GM18868 (cell line): ENCODE measurements around the gene RERE.

Experiments used
- ATAC-seq: cut with Tn5 transposase; IDR thresholded peaks from one replicate; pipeline ENCODE4 v1.9.1; 2021; ENCODE audit warnings: mild to moderate bottlenecking, moderate library complexity; ENCODE audit not compliant: unreplicated experiment

Gene RERE

DNA sequence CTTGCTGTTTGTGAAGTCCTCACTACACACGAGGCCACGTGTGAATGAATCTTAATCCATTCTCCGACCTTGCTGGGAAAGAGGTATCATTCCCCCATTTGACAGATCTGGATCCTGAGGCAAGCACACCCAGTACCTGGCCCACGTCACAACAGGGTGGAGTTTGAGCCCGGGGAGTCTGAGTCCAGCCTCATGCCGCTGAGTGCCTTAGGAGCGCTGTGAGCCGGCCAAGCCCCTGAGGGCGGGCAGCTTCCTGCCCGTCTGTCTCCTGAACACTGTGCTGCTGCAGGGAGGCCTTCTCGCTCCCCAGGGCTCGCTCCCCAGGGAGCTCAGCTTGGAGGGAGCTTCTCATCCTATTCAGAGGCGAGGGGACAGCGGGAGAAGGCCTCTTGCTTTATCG, 469.8 kb downstream of the RERE start:
- ATAC-seq: no peak

DNA sequence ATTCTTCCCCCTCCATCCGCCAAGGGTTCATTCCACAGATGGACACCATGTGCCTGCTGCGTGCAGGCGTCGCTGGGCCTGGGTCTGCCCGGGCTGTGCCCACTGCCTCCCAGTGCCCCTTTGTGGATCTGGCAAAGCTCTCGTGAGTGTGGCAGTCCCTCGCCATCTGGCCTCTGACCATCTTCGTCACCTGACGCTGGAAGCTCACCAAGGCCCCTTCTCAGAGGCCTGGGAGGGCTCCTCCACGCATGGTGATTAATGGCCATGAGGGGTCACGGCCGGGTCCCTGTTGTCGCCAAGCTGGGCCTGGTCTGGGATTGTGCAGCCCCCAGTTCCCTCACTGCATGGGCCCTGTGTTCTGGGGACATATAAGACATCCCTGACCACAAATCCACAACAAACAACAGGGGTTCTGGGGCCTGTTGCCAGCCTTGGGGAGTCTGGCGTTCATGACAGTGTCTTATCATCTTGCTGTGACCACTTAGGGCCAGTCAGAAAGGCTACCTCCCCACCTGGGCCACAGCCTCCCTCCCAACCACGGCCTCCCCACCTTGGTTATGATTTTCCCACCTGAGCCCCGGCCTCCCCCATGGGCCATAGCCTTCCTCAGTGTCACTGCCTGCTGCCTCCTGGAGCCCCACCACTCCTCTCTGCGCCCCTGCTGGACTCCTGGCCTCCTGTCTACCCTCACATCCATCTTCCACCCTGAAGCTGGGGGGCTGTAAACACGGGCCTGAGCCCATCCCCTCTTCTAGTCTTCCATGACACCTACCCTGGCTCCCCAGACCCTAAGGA, 471.6 kb downstream of the RERE start:
- no peak for ATAC-seq

DNA sequence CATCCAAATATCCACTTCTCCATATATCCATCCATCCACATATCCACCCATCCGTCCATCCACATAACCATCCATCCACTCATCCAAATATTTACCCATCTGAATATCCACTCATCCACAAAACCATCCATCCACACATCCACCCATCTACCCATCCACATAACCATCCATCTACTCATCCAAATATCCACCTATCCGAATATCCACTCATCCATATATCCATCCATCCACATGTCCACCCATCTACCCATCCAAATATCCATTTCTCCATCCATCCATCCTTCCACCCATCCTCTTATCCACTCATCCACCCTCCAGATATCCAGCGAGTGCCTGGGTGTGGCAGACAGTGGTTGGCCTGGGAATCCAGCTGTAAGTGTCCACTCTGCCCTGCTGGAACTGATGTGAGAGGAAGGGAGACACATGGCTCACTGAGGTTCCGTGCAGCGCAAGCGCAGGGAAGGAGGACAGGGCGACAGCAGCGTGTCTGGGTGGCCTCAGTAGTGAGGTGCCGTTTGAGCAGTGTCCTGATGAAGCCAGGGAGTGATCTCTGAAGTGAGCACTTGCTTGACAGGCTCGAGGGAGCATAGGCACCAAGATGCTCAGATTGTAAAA, 472.4 kb downstream of the RERE start:
- ATAC-seq: no peak

DNA sequence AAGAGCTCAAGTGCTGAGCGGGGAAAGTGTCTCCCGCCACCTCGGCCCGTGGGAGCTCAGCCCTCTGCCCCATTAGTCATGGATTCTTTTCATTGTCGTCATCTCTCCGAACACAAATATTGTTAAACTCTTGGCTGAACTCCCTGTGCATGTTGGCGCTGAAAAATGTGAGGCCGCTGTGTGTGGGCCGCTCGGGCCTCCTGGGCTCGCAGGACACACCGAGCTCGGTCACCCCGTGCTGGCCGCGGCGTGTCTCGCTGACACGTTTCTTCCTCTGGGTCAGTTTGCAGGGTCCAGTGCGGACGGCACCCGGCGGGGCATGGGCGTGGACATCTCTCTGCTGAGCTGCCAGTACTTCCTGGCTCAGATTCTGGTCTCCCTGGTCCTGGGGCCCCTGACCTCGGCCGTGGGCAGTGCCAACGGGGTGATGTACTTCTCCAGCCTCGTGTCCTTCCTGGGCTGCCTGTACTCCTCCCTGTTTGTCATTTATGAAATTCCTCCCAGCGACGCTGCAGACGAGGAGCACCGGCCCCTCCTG, 473.9 kb downstream of the RERE start:
- ATAC-seq: no peak

DNA sequence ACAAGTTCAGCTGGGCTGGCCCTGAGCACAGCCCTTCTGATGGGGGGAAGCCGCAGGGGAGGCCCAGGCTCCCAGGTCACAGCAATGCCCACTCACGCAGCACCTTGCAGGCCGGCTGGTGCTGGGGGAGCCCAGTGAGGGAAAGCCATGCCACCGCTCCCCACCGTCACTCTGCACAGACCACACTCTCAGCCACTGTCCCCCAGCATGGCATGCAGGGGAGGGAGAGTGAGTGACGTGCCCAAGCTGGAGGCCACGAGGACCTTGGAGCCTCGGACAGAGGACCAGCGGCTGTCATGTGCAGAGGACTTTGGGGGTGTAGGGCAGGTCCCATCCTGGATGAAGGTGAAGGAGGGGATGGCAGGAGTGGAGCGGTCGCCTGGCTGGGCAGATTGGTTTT, 474.4 kb downstream of the RERE start:
- no peak for ATAC-seq

DNA sequence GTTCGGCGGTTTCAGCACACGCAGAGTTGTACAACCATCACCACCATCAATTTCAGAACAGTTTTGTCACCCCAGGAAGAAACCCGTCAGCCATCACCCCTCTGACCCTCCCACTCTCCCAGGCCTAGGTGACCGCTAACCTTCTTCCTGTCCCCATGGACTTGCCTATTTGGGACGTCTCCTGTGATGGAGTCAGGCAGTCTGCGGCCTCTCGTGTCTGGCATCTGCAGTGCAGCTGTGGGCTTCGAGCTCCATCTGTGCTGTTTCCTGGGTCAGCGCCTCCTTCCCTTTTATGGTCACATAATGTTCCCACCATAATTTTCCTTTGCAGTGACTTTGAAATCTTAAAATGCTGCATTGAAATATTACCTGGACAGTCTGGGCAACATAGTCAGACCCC, 475.1 kb downstream of the RERE start:
- ATAC-seq: no peak

DNA sequence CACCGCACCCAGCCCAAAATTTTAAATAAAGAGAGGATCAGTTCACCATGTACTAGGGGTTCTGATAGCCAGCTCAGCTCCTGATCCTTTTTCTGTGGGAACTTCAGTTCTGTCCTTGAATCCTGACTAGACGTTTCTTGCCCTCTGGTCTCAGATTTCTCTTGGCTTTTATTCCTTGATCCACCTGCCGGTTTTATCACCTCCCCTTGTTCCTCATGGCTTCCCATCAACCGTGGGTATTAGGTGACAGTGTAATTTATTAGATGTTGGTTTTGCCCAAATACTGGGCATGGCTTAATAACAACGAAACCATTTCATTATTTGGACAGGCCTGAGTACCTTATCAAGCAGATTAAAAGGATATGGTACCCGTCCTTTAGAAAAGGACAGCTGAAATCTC, 477.0 kb downstream of the RERE start:
- ATAC-seq: no peak

DNA sequence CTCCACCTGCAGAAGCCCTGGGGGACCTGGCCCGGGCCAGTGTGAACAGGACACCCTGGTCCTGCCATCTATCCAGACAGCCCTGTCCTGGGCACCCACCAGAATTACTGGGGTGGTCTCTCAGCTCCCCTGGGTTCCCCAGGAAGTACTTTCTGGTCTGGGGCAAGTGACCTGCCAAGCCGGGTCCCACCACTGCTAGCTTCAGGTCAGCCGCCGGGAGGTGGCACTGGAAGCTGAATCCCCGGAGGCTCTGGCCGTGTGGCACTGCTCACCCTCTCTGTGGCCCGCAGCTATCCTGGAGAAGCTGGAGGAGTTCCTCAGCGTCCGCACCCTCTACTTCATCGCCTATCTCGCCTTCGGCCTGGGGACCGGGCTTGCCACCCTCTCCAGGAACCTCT, 478.2 kb downstream of the RERE start:
- ATAC-seq: no peak

DNA sequence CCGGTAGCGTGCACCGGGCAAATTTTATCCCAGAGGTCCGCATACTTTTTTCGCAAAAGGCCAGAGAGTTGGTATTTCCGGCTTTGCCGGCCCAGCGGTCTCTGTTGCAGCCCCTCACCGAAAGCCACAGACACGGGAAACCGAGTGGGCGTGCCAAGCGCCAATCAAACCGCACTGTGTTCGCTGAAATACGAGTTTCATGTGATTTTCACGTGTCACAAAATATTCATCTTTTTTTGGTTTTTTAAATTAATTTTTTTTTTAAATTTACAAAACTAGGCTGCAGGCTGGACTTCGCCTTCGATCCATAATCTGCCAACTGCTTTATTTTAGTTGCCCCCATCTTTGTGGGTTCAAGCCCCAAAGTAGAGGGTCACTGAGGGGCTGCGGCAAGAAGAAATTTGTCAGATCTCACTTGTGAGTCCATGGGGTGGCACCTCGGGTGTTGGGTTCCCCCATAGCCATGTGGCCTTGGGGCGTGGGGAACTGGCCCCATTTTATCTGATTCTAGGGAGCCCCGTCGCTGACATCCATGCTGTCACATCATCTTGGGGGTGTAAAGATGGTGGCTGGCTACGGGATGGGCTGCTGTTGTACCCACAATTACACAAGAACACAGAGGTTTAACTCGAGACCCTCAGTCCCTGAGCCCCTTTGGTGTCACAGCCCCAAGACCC, 478.8 kb downstream of the RERE start:
- ATAC-seq: no peak

DNA sequence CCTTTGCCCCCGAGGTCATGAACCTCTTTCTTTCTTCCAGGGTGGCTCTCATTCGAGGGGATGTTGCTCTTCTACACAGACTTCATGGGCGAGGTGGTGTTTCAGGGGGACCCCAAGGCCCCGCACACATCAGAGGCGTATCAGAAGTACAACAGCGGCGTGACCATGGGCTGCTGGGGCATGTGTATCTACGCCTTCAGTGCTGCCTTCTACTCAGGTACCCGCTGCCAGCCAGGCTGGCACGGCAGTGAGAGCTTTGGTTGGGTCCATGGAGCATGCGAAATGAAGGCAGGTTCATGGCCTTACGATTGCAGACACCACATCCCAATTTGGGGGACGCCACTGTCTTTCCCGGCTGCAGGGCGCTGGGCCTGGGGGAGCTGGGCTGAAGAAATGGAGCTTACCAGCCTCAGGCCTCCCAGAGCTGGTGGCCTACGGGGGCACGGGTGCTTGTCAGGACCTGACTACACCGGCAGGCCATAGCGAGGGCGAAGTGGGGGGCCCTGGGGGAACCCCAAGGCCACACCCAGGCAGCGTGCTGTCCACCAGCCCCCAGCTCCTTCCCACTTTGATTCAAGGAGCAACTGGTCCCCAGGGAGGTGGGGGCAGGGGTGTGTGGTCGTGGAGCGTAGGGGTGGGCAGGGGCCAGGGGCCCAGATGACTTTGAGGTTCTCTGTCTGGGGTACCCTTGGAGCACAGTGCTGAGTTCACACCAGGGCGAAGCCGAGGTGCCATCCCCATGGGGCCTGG, 479.5 kb downstream of the RERE start:
- no peak for ATAC-seq

DNA sequence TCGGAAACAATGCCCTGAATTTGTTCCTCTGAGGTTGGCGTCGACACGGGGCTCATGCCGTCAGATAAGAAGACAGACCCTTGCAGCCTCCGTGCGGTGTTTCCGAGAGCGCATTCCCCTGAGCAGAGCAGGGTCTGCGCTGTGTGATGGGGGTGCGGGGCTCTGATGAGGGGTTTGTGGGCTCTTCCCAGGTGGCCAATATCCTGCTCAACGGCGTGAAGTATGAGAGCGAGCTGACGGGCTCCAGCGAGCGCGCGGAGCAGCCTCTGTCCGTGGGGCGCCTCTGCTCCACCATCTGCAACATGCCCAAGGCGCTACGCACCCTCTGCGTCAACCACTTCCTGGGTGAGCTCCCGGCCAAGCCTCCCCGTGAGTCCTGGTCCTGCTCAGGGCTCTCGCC, 482.2 kb downstream of the RERE start:
- no peak for ATAC-seq

DNA sequence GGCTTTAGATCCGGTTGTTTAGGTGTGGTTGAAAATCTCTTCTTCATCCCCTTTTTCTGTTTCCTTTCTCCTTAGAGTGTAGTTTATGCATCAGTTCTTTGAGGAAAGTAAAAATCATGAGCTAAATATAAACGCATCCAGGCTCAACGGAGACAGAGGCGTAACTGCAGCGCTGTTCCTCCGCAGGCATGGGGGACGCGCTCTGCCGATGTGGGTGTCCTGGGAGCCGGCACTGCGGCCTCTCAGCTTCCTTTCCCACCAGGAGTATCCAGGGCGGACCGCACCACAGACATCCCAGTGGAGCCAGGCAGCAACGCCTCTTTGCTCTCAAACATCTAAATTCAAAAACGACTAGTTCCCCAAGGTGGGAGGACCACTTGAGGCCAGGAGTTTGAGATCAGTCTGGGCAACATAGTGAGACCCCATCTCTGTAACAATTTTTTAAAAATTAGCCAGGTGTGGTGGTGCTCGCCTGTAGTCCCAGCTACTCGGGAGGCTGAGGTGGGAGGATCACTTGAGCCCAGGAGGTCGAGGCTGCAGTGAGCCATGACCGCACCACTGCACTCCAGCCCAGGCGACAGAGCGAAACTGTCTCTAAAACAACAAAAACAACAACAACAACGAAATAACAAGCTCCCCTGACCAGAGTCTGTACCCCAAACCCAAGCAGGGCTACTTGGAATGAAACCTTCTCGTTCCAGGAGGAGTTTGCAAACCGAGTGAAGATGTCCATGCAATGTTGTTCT, 483.2 kb downstream of the RERE start:
- no peak for ATAC-seq

DNA sequence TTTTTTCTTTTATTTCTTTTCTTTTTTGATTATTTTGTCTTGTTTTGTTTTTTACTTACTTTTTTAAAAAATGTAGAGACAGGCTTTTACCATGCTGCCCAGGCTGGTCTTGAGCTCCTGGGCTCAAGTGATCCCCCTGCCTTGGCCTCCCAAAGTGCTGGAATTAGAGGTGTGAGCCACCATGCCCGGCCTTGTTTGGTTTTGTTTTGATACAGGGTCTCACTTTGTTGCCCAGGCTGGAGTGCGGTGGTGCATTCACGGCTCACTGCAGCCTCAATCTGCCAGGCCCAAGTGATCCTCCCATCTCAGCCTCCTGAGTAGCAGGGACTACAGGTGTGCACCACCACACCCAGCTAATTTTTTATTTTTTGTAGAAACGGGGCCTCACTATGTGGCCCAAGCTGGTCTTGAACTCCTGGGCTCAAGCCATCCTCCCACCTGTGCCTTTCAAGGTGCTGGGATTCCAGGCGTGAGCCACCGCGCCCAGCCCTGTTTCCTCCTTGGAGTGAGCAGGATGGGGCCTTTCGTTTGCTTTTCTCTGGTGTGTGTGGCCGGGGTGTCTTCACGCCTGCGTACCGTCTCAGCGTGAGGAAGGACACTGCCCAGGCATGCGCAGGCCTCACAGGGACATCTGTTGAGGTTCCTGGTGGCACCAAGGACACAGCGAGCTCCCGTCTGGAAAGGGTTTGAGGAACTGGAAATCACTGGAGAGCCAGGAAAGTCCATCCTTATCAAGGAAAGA, 484.0 kb downstream of the RERE start:
- ATAC-seq: no peak

DNA sequence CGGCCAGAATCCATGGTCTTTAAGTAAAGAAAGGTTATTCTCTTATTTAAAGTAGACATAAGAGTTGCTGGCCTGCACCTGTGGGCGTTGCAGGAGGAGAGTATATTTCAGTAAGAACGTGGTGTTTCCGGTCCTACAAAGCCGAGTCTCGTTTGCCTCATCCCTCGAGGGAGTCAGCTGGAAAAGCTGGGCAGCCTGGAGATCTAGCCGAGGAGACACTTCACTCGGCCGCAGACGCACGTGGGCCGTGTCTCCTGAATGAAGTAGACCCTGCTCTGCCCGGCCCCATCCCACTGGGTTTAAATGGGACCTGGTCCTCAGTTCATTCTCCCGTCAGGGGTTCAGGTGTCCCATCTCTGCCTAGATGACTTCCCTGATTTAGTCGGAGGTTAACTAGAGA, 484.6 kb downstream of the RERE start:
- no peak for ATAC-seq

DNA sequence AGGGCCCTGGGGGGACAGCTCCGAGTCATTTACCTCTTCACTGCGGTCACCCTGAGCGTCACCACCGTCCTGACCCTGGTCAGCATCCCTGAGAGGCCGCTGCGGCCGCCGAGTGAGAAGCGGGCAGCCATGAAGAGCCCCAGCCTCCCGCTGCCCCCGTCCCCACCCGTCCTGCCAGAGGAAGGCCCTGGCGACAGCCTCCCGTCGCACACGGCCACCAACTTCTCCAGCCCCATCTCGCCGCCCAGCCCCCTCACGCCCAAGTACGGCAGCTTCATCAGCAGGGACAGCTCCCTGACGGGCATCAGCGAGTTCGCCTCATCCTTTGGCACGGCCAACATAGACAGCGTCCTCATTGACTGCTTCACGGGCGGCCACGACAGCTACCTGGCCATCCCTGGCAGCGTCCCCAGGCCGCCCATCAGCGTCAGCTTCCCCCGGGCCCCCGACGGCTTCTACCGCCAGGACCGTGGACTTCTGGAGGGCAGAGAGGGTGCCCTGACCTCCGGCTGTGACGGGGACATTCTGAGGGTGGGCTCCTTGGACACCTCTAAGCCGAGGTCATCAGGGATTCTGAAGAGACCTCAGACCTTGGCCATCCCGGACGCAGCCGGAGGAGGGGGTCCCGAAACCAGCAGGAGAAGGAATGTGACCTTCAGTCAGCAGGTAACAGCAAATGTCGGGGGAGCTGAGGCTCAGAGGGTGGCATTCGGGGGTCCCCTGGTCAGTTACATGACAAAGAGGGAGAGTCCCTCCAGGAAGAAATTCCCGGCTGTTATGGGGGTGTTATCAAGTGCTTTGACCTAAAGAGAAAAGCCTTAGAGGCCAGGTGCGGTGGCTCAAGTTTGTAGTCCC, 486.9 kb downstream of the RERE start:
- ATAC-seq: no peak

DNA sequence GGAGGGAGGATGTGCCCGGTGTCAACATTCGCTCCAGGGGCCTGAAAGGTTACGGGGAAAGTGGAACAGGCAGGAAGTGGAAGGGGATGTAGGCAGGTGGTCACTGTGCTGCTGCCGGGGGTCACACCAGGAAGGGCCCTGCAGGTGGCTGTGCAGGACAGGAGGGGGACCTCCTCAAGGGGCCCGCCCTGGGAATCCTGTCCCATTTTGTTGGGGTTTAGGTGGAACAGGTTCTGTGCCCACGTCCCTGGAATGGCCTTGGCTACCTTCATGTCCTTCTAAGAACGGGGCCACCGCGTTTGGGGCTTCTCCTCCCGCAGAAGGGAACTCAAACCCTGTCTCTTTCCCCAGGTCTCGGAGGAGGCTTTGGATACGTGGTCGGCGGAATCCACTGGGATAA, 487.6 kb downstream of the RERE start:
- no peak for ATAC-seq

DNA sequence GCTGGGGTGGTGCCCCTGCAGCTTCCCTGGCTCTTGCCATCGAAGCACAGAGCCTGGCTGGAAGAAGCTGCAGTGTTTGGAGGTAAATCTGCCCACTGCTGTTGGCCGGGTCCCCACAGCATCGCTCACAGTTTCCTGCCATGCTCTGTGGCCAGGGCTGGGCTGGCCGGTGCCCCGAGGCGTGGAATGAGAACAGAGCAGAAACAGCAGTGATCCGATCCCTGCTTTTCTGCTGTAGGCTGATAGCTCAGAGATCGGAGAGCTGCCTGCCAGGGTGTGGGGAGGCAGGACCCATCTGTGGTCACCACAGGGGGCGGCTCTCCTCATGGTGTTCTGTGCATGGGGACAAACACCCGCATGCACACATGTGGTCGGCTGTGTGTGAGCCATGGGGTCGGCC, 488.0 kb downstream of the RERE start:
- ATAC-seq: no peak

DNA sequence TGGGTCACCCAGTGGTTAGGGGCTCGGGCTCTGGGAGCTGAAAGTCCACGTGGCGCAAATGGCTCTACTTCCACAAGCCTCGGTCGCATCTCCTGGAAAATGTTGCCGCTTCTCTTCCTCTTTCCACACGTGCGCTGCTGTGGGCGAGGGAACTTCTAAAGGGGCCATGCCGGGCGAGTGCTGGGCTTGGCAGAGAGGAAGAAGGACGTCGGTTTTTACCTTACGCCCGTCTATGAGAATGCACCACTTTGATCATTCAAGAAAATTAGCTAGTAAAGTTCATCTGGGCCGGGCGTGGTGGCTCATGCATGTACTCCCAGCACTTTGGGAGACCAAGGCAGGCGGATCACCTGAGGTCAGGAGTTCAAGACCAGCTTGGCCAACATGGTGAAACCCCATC, 489.2 kb downstream of the RERE start:
- no peak for ATAC-seq

DNA sequence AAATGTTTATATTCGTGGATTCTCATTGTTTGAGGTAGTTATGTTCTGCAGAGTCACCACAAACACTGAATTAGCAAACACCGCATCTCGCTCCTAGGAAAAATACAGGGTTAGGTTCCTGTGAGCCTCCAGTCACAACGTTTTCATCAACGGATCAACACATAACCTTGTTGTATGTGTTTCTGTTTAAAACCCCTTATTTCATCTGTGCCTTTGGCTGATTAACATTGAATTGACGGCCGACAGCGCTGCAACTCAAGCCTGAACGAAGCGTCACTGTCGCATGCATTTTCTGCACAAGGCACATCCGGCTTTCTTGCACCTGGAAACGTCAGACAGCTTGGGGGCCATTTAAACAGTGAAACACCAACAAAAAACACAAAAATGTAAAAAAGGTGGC, 491.2 kb downstream of the RERE start:
- no peak for ATAC-seq
